Measurements from ENCODE around the gene YDJC.

- TF ChIP-seq EZH2phosphoT487 (IDR thresholded peaks at IDR 0.05; ENCODE audit: borderline replicate concordance, low read depth, low read length), result no peak
- TF ChIP-seq, protein P1, sequence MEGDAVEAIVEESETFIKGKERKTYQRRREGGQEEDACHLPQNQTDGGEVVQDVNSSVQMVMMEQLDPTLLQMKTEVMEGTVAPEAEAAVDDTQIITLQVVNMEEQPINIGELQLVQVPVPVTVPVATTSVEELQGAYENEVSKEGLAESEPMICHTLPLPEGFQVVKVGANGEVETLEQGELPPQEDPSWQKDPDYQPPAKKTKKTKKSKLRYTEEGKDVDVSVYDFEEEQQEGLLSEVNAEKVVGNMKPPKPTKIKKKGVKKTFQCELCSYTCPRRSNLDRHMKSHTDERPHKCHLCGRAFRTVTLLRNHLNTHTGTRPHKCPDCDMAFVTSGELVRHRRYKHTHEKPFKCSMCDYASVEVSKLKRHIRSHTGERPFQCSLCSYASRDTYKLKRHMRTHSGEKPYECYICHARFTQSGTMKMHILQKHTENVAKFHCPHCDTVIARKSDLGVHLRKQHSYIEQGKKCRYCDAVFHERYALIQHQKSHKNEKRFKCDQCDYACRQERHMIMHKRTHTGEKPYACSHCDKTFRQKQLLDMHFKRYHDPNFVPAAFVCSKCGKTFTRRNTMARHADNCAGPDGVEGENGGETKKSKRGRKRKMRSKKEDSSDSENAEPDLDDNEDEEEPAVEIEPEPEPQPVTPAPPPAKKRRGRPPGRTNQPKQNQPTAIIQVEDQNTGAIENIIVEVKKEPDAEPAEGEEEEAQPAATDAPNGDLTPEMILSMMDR (conservative IDR thresholded peaks at IDR 0.05; ENCODE audit: low read length), result 0 out of 2 replicates have a peak, but pooled peaks have one; percentile 9
Measured at GRCh38 chr22:21673534-21674321, 43.9 kb upstream of the YDJC start.
